KMS-11 (cell line): ENCODE data around the gene CDK13.

ENCODE experiments used
- H2AFZ ChIP-seq: fragments of 200-600 bp; sonication (generic); 2 replicates; pipeline ENCODE4 v1.6.1; 2016; ENCODE audit warnings: antibody characterized with exemption, mixed run types, low read depth
- H3K27ac ChIP-seq: fragments of 200-600 bp; sonication (generic); 2 replicates; pipeline ENCODE4 v1.6.1; 2016; ENCODE audit warnings: mild to moderate bottlenecking, mixed run types
- H3K27me3 ChIP-seq: fragments of 200-600 bp; sonication (generic); 2 replicates; pipeline ENCODE4 v1.6.1; 2017; ENCODE audit warnings: mild to moderate bottlenecking, low read depth, mixed run types, moderate library complexity; ENCODE audit not compliant: insufficient read depth
- H3K36me3 ChIP-seq: fragments of 200-600 bp; sonication (generic); 2 replicates; pipeline ENCODE4 v1.6.1; 2017; ENCODE audit warnings: mild to moderate bottlenecking, mixed run types; ENCODE audit not compliant: insufficient read depth
- H3K4me1 ChIP-seq: fragments of 200-600 bp; sonication (generic); 2 replicates; pipeline ENCODE4 v1.6.1; 2016; ENCODE audit warnings: mild to moderate bottlenecking, low read depth, mixed run types; ENCODE audit not compliant: poor library complexity, severe bottlenecking
- H3K4me2 ChIP-seq: fragments of 200-600 bp; sonication (generic); 2 replicates; pipeline ENCODE4 v1.7.0; 2016; ENCODE audit warnings: mild to moderate bottlenecking, mixed run types
- H3K4me3 ChIP-seq: fragments of 200-600 bp; sonication (generic); IDR thresholded peaks from 2 replicates; pipeline ENCODE4 v1.6.1; 2017; ENCODE audit warnings: low read depth, low read length, mixed read lengths; ENCODE audit not compliant: insufficient read depth
- H3K79me2 ChIP-seq: fragments of 200-600 bp; sonication (generic); 2 replicates; pipeline ENCODE4 v1.6.1; 2016; ENCODE audit warnings: low read depth, mixed run types; ENCODE audit not compliant: insufficient read depth
- H3K9ac ChIP-seq: fragments of 200-600 bp; sonication (generic); 2 replicates; pipeline ENCODE4 v1.6.1; 2016; ENCODE audit warnings: mild to moderate bottlenecking, mixed run types
- H4K20me1 ChIP-seq: fragments of 200-600 bp; sonication (generic); 2 replicates; pipeline ENCODE4 v1.6.1; 2016; ENCODE audit warnings: mild to moderate bottlenecking, mixed run types; ENCODE audit not compliant: insufficient read depth
- TF ChIP-seq, protein P1 (sequence below): fragments of 200-600 bp; sonication (generic); conservative IDR thresholded peaks from 2 replicates; pipeline ENCODE4 v1.6.1; 2017; ENCODE audit warnings: low read depth, mild to moderate bottlenecking, antibody characterized with exemption, low read length, moderate library complexity, mixed read lengths

Gene CDK13

DNA sequence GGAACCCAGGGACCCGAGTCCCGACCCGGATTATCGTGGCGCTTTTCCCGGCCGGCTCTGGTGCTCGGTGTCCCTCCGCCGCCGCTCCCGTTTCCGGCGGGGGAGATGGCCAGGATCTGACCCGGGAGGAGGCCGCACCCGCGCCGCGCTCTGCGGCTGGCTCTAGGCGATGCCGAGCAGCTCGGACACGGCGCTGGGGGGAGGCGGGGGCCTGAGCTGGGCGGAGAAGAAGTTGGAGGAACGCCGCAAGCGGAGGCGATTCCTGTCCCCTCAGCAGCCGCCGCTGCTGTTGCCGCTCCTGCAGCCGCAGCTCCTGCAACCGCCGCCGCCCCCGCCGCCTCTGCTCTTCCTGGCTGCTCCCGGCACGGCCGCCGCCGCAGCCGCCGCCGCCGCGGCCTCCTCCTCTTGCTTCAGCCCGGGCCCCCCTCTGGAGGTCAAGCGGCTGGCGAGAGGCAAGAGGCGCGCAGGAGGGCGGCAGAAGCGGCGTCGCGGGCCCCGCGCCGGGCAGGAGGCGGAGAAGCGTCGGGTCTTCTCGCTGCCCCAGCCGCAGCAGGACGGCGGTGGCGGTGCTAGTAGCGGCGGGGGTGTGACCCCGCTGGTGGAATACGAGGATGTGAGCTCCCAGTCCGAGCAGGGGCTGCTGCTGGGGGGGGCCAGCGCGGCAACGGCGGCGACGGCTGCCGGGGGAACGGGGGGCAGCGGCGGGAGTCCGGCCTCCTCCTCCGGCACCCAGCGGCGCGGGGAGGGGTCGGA, 593 bp downstream of the CDK13 start:
- peaks cover 49% of the 10 kb centered on the region for H3K79me2 ChIP-seq
- H3K4me3 ChIP-seq = no peak overlapping the region
- no peaks in the 10 kb centered on the region for H3K36me3 ChIP-seq
- H3K4me1 ChIP-seq = peaks cover 39% of the 10 kb centered on the region
- H2AFZ ChIP-seq = peak overlapping the region; percentile 67; the same call in 1 of the 2 replicates
- no peaks in the 10 kb centered on the region for H3K27me3 ChIP-seq
- peak overlapping the region; percentile 98 for H3K27ac ChIP-seq
- TF ChIP-seq, protein P1, sequence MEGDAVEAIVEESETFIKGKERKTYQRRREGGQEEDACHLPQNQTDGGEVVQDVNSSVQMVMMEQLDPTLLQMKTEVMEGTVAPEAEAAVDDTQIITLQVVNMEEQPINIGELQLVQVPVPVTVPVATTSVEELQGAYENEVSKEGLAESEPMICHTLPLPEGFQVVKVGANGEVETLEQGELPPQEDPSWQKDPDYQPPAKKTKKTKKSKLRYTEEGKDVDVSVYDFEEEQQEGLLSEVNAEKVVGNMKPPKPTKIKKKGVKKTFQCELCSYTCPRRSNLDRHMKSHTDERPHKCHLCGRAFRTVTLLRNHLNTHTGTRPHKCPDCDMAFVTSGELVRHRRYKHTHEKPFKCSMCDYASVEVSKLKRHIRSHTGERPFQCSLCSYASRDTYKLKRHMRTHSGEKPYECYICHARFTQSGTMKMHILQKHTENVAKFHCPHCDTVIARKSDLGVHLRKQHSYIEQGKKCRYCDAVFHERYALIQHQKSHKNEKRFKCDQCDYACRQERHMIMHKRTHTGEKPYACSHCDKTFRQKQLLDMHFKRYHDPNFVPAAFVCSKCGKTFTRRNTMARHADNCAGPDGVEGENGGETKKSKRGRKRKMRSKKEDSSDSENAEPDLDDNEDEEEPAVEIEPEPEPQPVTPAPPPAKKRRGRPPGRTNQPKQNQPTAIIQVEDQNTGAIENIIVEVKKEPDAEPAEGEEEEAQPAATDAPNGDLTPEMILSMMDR = no peak
- H4K20me1 ChIP-seq = peaks cover 20% of the 10 kb centered on the region
- peak overlapping the region; percentile 91 for H3K9ac ChIP-seq
- H3K4me2 ChIP-seq = peak overlapping the region; percentile 55

DNA sequence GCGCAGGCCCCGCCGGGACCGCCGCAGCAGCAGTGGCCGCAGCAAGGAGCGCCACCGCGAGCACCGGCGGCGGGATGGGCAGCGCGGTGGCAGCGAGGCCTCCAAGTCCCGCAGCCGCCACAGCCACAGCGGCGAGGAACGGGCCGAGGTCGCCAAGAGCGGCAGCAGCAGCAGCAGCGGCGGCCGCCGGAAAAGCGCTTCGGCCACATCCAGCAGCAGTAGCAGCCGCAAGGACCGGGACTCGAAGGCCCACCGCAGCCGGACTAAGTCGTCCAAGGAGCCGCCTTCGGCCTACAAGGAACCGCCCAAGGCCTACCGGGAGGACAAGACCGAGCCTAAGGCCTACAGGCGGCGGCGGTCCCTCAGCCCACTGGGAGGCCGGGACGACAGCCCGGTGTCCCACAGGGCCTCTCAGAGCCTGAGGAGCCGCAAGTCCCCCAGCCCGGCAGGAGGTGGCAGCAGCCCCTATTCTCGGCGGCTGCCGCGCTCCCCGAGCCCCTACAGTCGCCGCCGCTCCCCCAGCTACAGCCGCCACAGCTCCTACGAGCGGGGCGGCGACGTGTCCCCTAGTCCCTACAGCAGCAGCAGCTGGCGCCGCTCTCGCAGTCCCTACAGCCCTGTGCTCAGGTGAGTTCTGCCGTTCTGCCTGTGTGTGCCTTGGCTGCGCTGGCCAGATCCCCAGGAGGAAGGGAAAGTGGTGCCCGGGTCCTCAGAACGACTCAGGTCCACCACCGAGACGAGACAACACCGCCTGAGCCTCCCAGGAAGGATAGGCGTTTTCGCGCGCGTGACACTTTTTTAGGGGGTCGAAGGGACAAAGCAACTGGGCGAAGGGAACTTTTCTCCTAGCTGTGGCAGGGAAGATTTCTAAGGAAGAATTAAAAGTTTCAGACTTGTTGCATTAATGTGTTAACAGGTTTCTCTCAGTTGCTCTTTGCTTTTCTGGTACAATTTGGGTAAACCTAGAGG, 1.5 kb downstream of the CDK13 start:
- H3K4me1 ChIP-seq = peaks cover 48% of the 10 kb centered on the region
- peak overlapping the region; percentile 98 for H3K27ac ChIP-seq
- H3K4me2 ChIP-seq = peak overlapping the region; percentile 55
- H4K20me1 ChIP-seq = peaks cover 20% of the 10 kb centered on the region
- TF ChIP-seq, protein P1 = peak; percentile 25; the same call in 1 of the 2 replicates
- no peak overlapping the region for H2AFZ ChIP-seq
- no peaks in the 10 kb centered on the region for H3K27me3 ChIP-seq
- H3K4me3 ChIP-seq = no peak overlapping the region
- peaks cover 57% of the 10 kb centered on the region for H3K79me2 ChIP-seq
- H3K36me3 ChIP-seq = no peaks in the 10 kb centered on the region
- peak overlapping the region; percentile 91 for H3K9ac ChIP-seq

DNA sequence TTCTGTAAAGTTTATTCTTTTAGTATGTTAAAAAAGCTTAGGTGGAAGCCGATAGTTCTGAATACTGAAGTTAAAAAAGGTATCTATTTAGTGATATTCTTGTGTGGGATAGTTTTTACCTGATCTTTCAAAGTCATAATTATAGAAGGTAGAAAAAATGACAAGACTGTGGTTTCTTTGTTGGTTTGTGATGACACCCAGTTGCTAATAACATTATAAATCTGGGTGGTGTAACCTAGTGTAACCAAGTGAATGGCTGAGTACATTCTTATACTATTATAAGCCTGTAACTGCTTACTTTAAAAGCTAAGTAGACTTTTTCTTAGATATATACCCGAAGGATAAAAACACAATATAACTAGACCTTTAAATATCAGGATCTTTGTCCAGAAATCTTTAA, 2.3 kb downstream of the CDK13 start:
- H2AFZ ChIP-seq = no peak overlapping the region
- no peaks in the 10 kb centered on the region for H3K36me3 ChIP-seq
- peak overlapping the region; percentile 91 for H3K9ac ChIP-seq
- peak overlapping the region; percentile 98 for H3K27ac ChIP-seq
- H3K4me3 ChIP-seq = no peak overlapping the region
- H3K79me2 ChIP-seq = peaks cover 66% of the 10 kb centered on the region
- peaks cover 50% of the 10 kb centered on the region for H3K4me1 ChIP-seq
- peaks cover 23% of the 10 kb centered on the region for H4K20me1 ChIP-seq
- no peaks in the 10 kb centered on the region for H3K27me3 ChIP-seq
- H3K4me2 ChIP-seq = peak overlapping the region; percentile 55
- TF ChIP-seq, protein P1 = no peak

DNA sequence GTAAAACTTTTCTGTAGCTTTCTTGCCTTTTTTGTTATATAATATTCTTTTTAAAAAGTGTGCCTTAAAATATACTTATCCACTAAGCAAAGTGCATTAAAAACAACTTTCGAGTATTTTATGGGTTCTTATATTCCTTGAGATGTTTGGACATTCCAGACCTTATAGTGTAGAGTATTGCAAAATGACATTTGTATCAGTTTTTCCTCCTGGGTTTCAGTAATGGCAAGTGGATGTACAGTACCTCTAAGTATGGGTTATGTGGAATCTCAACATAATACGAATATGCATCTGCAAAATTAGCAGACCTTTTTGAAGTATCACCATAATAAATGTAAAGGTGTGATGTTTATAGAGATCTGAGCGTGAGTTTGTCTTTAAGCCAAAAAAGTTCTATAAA, 2.7 kb downstream of the CDK13 start:
- peaks cover 25% of the 10 kb centered on the region for H4K20me1 ChIP-seq
- peak overlapping the region; percentile 98 for H3K27ac ChIP-seq
- H3K4me3 ChIP-seq = no peak overlapping the region
- no peaks in the 10 kb centered on the region for H3K27me3 ChIP-seq
- peaks cover 70% of the 10 kb centered on the region for H3K79me2 ChIP-seq
- TF ChIP-seq, protein P1 = no peak
- peak overlapping the region; percentile 91 for H3K9ac ChIP-seq
- no peaks in the 10 kb centered on the region for H3K36me3 ChIP-seq
- peaks cover 50% of the 10 kb centered on the region for H3K4me1 ChIP-seq
- H3K4me2 ChIP-seq = peak overlapping the region; percentile 55
- no peak overlapping the region for H2AFZ ChIP-seq
